Hepatocyte (in vitro differentiated cells): ENCODE measurements around the gene CPHXL2. TPM values are rescaled to one million over a fixed set of nuclear protein-coding genes. Genes with fewer than 3 reads are reported as not detected.

ENCODE experiments used
- DNase-seq: peaks from one replicate; pipeline ENCODE4 v3.0.0-alpha.2; 2016; ENCODE audit warnings: low spot score
- H2AFZ ChIP-seq: fragments of 200-600 bp; sonication (generic); 2 replicates; pipeline ENCODE4 v1.6.0; 2016; ENCODE audit warnings: antibody characterized with exemption, mild to moderate bottlenecking
- H3K27ac ChIP-seq: fragments of 200-600 bp; sonication (generic); 2 replicates; pipeline ENCODE4 v1.5.1; 2016; ENCODE audit warnings: mild to moderate bottlenecking
- H3K27me3 ChIP-seq: fragments of 200-600 bp; sonication (generic); 2 replicates; pipeline ENCODE4 v1.6.1; 2016
- H3K36me3 ChIP-seq: fragments of 200-600 bp; sonication (generic); replicated peaks from 2 replicates; pipeline ENCODE4 v1.5.1; 2016; ENCODE audit warnings: low read depth; ENCODE audit not compliant: insufficient read depth
- H3K4me1 ChIP-seq: fragments of 200-600 bp; sonication (generic); 2 replicates; pipeline ENCODE4 v1.5.1; 2016; ENCODE audit warnings: mild to moderate bottlenecking, moderate library complexity; ENCODE audit not compliant: insufficient read depth
- H3K4me2 ChIP-seq: fragments of 200-600 bp; sonication (generic); 2 replicates; pipeline ENCODE4 v1.6.0; 2016
- H3K4me3 ChIP-seq: fragments of 200-600 bp; sonication (generic); 2 replicates; pipeline ENCODE4 v1.5.1; 2016; ENCODE audit warnings: mild to moderate bottlenecking
- H3K79me2 ChIP-seq: fragments of 200-600 bp; sonication (generic); 2 replicates; pipeline ENCODE4 v1.6.0; 2017; ENCODE audit warnings: mild to moderate bottlenecking
- H3K9me2 ChIP-seq: fragments of 200-600 bp; sonication (generic); replicated peaks from 2 replicates; pipeline ENCODE4 v1.6.0; 2017; ENCODE audit warnings: mild to moderate bottlenecking; ENCODE audit not compliant: insufficient read depth
- H3K9me3 ChIP-seq: fragments of 200-600 bp; sonication (generic); 2 replicates; pipeline ENCODE4 v1.5.1; 2016; ENCODE audit warnings: low read depth, mild to moderate bottlenecking
- H4K20me1 ChIP-seq: fragments of 200-600 bp; sonication (generic); 2 replicates; pipeline ENCODE4 v1.6.0; 2016; ENCODE audit warnings: mild to moderate bottlenecking; ENCODE audit not compliant: insufficient read depth, poor library complexity, severe bottlenecking
- CTCF ChIP-seq: fragments of 200-600 bp; sonication (generic); IDR thresholded peaks from 2 replicates; pipeline ENCODE4 v1.5.1; 2016; ENCODE audit warnings: antibody characterized with exemption, mild to moderate bottlenecking; ENCODE audit not compliant: poor library complexity
- EZH2 ChIP-seq: fragments of 200-600 bp; sonication (generic); IDR thresholded peaks from 2 replicates; pipeline ENCODE4 v1.6.1; 2016; ENCODE audit warnings: antibody characterized with exemption, mild to moderate bottlenecking, borderline replicate concordance
- EZH2phosphoT487 ChIP-seq: fragments of 200-600 bp; sonication (generic); IDR thresholded peaks from one replicate; pipeline ENCODE4 v1.6.1; 2018; ENCODE audit warnings: antibody characterized with exemption, mild to moderate bottlenecking, low read depth, moderate library complexity; ENCODE audit not compliant: unreplicated experiment, severe bottlenecking
- WGBS: methylation state at CpG from one replicate; pipeline ENCODE4 v1.1.6; 2016; ENCODE audit warnings: low lambda C conversion rate; ENCODE audit errors: missing lambda C conversion rate; 5-methylcytosine and 5-hydroxymethylcytosine counted together
- polyA plus RNA-seq: library from polyadenylated mRNA; unstranded; fragments of >200 nt; fragmentation: Nextera tagmentation; extraction: Ambion mirVana; gene quantifications from 2 replicates; pipeline ENCODE4 v1.2.1, GENCODE V29; 2016
- total RNA-seq: library from RNA; depleted of rRNA; stranded (reverse); fragments of >200 nt; gene quantifications from 2 replicates; pipeline ENCODE4 v1.2.3, GENCODE V29; 2014

CPHXL2 gene
- total and polyA plus RNA-seq, 2 experiments from 2014 or later = not detected

GRCh38 chr16:75648265-75649076 is 28.3 kb downstream of the CPHXL2 start:
- peak; percentile 92 for DNase-seq
- H4K20me1 ChIP-seq = peaks cover 62% of the 10 kb centered on the region
- H3K27ac ChIP-seq = peak overlapping the region; percentile 98
- H2AFZ ChIP-seq = peak overlapping the region; percentile 49
- no peak for TF ChIP-seq EZH2phosphoT487
- no peak for TF ChIP-seq CTCF
- no peak for TF ChIP-seq EZH2
- no peaks in the 10 kb centered on the region for H3K27me3 ChIP-seq
- H3K9me3 ChIP-seq = no peaks in the 10 kb centered on the region
- 2% methylated on average over 52 of the region's 62 CpGs for WGBS
- H3K4me1 ChIP-seq = peaks cover 18% of the 10 kb centered on the region
- peak overlapping the region; percentile 77 for H3K4me2 ChIP-seq
- no peaks in the 10 kb centered on the region for H3K9me2 ChIP-seq
- no peaks in the 10 kb centered on the region for H3K36me3 ChIP-seq
- peak overlapping the region; percentile 70 for H3K4me3 ChIP-seq
- H3K79me2 ChIP-seq = peaks cover 86% of the 10 kb centered on the region

DNA sequence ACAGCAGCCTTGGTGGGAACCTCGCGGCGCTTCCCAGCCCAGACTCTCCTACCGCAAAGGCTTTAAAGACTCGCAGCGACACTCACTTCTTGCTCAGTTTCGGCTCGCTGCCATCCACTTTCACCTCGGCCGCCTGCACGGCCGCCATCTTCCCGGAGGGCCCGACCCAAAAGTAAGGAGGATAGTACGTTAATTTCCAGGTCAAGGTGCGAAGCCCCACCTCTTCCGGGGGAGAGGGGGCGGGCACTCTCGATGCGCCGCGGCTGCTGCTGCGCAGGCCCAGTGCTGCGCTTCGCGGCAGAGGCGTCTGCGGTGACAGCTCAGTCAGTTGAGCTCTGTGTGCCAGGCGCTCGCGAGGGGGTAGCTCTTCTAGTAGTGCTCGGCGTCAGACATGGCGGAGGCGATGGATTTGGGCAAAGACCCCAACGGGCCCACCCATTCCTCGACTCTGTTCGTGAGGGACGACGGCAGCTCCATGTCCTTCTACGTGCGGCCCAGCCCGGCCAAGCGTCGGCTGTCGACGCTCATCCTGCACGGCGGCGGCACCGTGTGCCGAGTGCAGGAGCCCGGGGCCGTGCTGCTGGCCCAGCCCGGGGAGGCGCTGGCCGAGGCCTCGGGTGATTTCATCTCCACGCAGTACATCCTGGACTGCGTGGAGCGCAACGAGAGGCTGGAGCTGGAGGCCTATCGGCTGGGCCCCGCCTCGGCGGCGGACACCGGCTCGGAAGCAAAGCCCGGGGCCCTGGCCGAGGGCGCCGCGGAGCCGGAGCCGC is 29.1 kb downstream of the CPHXL2 start, which contains the start of the genes KARS1 and TERF2IP:
Gene KARS1, minus strand, starts transcription at position 174 of the 773 bp plus-strand sequence. Its CDS starts 26 bp downstream, at position 148.
Gene TERF2IP, plus strand, starts transcription at position 282 of the 773 bp plus-strand sequence. Its CDS starts 110 bp downstream, at position 392.
- peaks cover 54% of the 10 kb centered on the region for H4K20me1 ChIP-seq

GRCh38 chr16:75647112-75647491 is 29.7 kb downstream of the CPHXL2 start:
- H3K4me1 ChIP-seq = peaks cover 18% of the 10 kb centered on the region
- H3K79me2 ChIP-seq = peaks cover 86% of the 10 kb centered on the region
- TF ChIP-seq EZH2phosphoT487 (no peak), EZH2 (no peak), CTCF (no peak)
- peak overlapping the region; percentile 76 for H3K4me3 ChIP-seq
- H4K20me1 ChIP-seq = peaks cover 51% of the 10 kb centered on the region
- WGBS = under 1% methylated on average over 18 of the region's 18 CpGs
- H3K36me3 ChIP-seq = no peaks in the 10 kb centered on the region
- H3K4me2 ChIP-seq = peak overlapping the region; percentile 92
- no peaks in the 10 kb centered on the region for H3K9me2 ChIP-seq
- no peaks in the 10 kb centered on the region for H3K9me3 ChIP-seq
- H2AFZ ChIP-seq = peak overlapping the region; percentile 76
- no peaks in the 10 kb centered on the region for H3K27me3 ChIP-seq
- no peak for DNase-seq
- peak overlapping the region; percentile 82 for H3K27ac ChIP-seq

More for the DNA sequence above, 29.1 kb downstream of the CPHXL2 start, which contains the start of the genes KARS1 and TERF2IP:
- Histone ChIP-seq H3K79me2 (peaks cover 86% of the 10 kb centered on the region), H3K27ac (peak within 1 kb of the TSS; percentile 98), H2AFZ (peak within 1 kb of the TSS; percentile 76), H3K4me3 (peak within 1 kb of the TSS; percentile 76), H3K4me1 (peaks cover 18% of the 10 kb centered on the region), H3K27me3 (no peaks in the 10 kb centered on the region), H3K36me3 (no peaks in the 10 kb centered on the region), H3K4me2 (peak within 1 kb of the TSS; percentile 92), H3K9me2 (no peaks in the 10 kb centered on the region), H3K9me3 (no peaks in the 10 kb centered on the region)
- under 1% methylated on average over 76 of the region's 76 CpGs for WGBS
- peak; percentile 96 for DNase-seq
- TF ChIP-seq EZH2 = no peak
- no peak for TF ChIP-seq EZH2phosphoT487
- no peak for TF ChIP-seq CTCF
